Measurements from ENCODE around the gene FOLR3.
"Not testable (repeated sequence)": the region's sequence is repeated elsewhere in the genome, so short reads cannot be mapped to it uniquely, and the experiment has no call there.

FOLR3 gene

GRCh38 chr11:72127923-72128322 lies 7.6 kb upstream of the FOLR3 start:
- H3K9ac ChIP-seq (ENCODE audit: low read length) = no peak overlapping the region
- no peak overlapping the region for H3K4me3 ChIP-seq (ENCODE audit: low read length)
- H3K27me3 ChIP-seq (ENCODE audit: control insufficient read depth, insufficient read depth, low read length) = no peaks in the 10 kb centered on the region
- H3K9me3 ChIP-seq (ENCODE audit: control insufficient read depth, low read length) = no peaks in the 10 kb centered on the region
- H3K36me3 ChIP-seq (ENCODE audit: control insufficient read depth, insufficient read depth, low read length) = no peaks in the 10 kb centered on the region
- no peaks in the 10 kb centered on the region for H3K4me1 ChIP-seq (ENCODE audit: control insufficient read depth, insufficient read depth, low read length)

DNA sequence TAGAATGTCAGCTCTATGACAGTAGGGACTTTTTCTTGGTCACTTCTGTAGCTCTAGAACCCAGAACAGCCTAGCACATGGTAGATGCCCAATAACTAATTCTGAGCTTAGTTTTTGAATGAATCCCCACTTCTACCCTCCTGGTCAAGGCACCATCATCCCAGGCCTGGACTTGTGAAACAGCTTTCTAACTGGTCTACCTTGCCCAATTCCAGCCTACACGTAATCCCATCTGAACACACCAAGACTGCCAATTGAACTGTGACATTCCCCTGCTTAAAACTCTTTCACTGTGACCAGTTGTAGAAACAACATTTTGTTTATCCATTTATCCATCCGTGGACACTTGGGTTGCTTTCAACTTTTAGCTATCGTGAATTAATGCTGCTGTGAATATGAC lies 6.1 kb upstream of the FOLR3 start:
- no peaks in the 10 kb centered on the region for H3K36me3 ChIP-seq (ENCODE audit: control insufficient read depth, insufficient read depth, low read length)
- no peak overlapping the region for H3K9ac ChIP-seq (ENCODE audit: low read length)
- no peaks in the 10 kb centered on the region for H3K27me3 ChIP-seq (ENCODE audit: control insufficient read depth, insufficient read depth, low read length)
- no peaks in the 10 kb centered on the region for H3K9me3 ChIP-seq (ENCODE audit: control insufficient read depth, low read length)
- no peak overlapping the region for H3K4me3 ChIP-seq (ENCODE audit: low read length)
- no peaks in the 10 kb centered on the region for H3K4me1 ChIP-seq (ENCODE audit: control insufficient read depth, insufficient read depth, low read length)

DNA sequence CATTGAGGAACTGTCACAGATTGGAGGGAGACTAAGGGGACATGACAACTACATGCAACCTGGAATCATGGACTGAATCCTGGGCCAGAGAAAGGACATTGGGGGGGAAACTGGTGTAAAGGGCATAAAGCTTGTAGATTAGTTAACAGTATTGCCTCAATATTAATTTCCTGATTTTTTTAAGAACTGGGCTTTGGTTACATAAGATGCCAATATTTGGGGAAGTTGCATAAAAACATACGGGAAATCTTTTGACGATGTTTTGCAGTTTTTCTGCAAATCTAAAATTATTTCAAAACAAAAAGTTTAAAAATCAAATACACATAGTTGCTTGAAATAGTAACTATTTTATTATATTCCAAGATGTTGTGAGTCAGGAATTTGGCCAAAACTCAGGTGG lies 2.9 kb upstream of the FOLR3 start:
- no peaks in the 10 kb centered on the region for H3K9me3 ChIP-seq (ENCODE audit: control insufficient read depth, low read length)
- H3K9ac ChIP-seq (ENCODE audit: low read length) = no peak overlapping the region
- no peaks in the 10 kb centered on the region for H3K36me3 ChIP-seq (ENCODE audit: control insufficient read depth, insufficient read depth, low read length)
- no peaks in the 10 kb centered on the region for H3K4me1 ChIP-seq (ENCODE audit: control insufficient read depth, insufficient read depth, low read length)
- no peak overlapping the region for H3K4me3 ChIP-seq (ENCODE audit: low read length)
- no peaks in the 10 kb centered on the region for H3K27me3 ChIP-seq (ENCODE audit: control insufficient read depth, insufficient read depth, low read length)

- H3K27me3 ChIP-seq (ENCODE audit: control insufficient read depth, insufficient read depth, low read length) = no peaks in the 10 kb centered on the region
- no peak overlapping the region for H3K4me3 ChIP-seq (ENCODE audit: low read length)
- no peak overlapping the region for H3K9ac ChIP-seq (ENCODE audit: low read length)
- H3K9me3 ChIP-seq (ENCODE audit: control insufficient read depth, low read length) = no peaks in the 10 kb centered on the region
- H3K36me3 ChIP-seq (ENCODE audit: control insufficient read depth, insufficient read depth, low read length) = no peaks in the 10 kb centered on the region
- no peaks in the 10 kb centered on the region for H3K4me1 ChIP-seq (ENCODE audit: control insufficient read depth, insufficient read depth, low read length)
Measured at GRCh38 chr11:72135891-72136683, 562 bp downstream of the FOLR3 start.

- Histone ChIP-seq H3K9me3 (ENCODE audit: control insufficient read depth, low read length) (no peaks in the 10 kb centered on the region), H3K4me1 (ENCODE audit: control insufficient read depth, insufficient read depth, low read length) (no peaks in the 10 kb centered on the region), H3K4me3 (ENCODE audit: low read length) (no peak overlapping the region), H3K36me3 (ENCODE audit: control insufficient read depth, insufficient read depth, low read length) (no peaks in the 10 kb centered on the region), H3K9ac (ENCODE audit: low read length) (no peak overlapping the region), H3K27me3 (ENCODE audit: control insufficient read depth, insufficient read depth, low read length) (no peaks in the 10 kb centered on the region)
Measured at GRCh38 chr11:72136684-72137262, 1.2 kb downstream of the FOLR3 start.

DNA sequence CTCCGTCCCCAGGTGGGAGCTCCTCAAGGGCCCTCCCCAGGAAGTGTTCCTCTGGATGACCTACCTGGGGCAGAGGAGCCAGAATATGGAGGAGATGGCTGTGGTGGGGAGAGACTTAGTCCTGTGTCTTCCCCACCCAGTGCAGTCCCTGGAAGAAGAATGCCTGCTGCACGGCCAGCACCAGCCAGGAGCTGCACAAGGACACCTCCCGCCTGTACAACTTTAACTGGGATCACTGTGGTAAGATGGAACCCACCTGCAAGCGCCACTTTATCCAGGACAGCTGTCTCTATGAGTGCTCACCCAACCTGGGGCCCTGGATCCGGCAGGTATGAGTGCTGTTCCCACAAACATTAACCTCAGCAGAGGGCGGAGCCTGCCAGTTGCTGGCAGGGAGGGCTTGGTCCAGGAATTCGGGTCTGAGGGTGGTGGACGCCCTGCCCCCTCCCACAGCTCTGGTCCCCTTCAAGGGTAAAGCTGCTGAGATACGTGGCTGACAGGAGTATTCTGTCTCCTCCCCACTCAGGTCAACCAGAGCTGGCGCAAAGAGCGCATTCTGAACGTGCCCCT lies 3.4 kb downstream of the FOLR3 start:
- Histone ChIP-seq H3K4me3 (ENCODE audit: low read length) (no peak overlapping the region), H3K4me1 (ENCODE audit: control insufficient read depth, insufficient read depth, low read length) (no peaks in the 10 kb centered on the region), H3K9me3 (ENCODE audit: control insufficient read depth, low read length) (no peaks in the 10 kb centered on the region), H3K36me3 (ENCODE audit: control insufficient read depth, insufficient read depth, low read length) (no peaks in the 10 kb centered on the region), H3K27me3 (ENCODE audit: control insufficient read depth, insufficient read depth, low read length) (no peaks in the 10 kb centered on the region), H3K9ac (ENCODE audit: low read length) (no peak overlapping the region)

- no peak overlapping the region for H3K4me3 ChIP-seq (ENCODE audit: low read length)
- no peaks in the 10 kb centered on the region for H3K27me3 ChIP-seq (ENCODE audit: control insufficient read depth, insufficient read depth, low read length)
- no peaks in the 10 kb centered on the region for H3K4me1 ChIP-seq (ENCODE audit: control insufficient read depth, insufficient read depth, low read length)
- no peaks in the 10 kb centered on the region for H3K9me3 ChIP-seq (ENCODE audit: control insufficient read depth, low read length)
- H3K9ac ChIP-seq (ENCODE audit: low read length) = no peak overlapping the region
- H3K36me3 ChIP-seq (ENCODE audit: control insufficient read depth, insufficient read depth, low read length) = no peaks in the 10 kb centered on the region
Measured at GRCh38 chr11:72139500-72139899, 4.0 kb downstream of the FOLR3 start.

- no peaks in the 10 kb centered on the region for H3K27me3 ChIP-seq (ENCODE audit: control insufficient read depth, insufficient read depth, low read length)
- no peaks in the 10 kb centered on the region for H3K4me1 ChIP-seq (ENCODE audit: control insufficient read depth, insufficient read depth, low read length)
- H3K4me3 ChIP-seq (ENCODE audit: low read length) = no peak overlapping the region
- no peaks in the 10 kb centered on the region for H3K9me3 ChIP-seq (ENCODE audit: control insufficient read depth, low read length)
- H3K9ac ChIP-seq (ENCODE audit: low read length) = no peak overlapping the region
- H3K36me3 ChIP-seq (ENCODE audit: control insufficient read depth, insufficient read depth, low read length) = no peaks in the 10 kb centered on the region
Measured at GRCh38 chr11:72140661-72141060, 5.1 kb downstream of the FOLR3 start.

GRCh38 chr11:72141066-72141465 lies 5.5 kb downstream of the FOLR3 start:
- H3K36me3 ChIP-seq (ENCODE audit: control insufficient read depth, insufficient read depth, low read length) = no peaks in the 10 kb centered on the region
- H3K27me3 ChIP-seq (ENCODE audit: control insufficient read depth, insufficient read depth, low read length) = no peaks in the 10 kb centered on the region
- no peaks in the 10 kb centered on the region for H3K4me1 ChIP-seq (ENCODE audit: control insufficient read depth, insufficient read depth, low read length)
- H3K4me3 ChIP-seq (ENCODE audit: low read length) = no peak overlapping the region
- H3K9me3 ChIP-seq (ENCODE audit: control insufficient read depth, low read length) = no peaks in the 10 kb centered on the region
- H3K9ac ChIP-seq (ENCODE audit: low read length) = no peak overlapping the region

- not testable (repeated sequence) for H3K27me3 ChIP-seq (ENCODE audit: control insufficient read depth, insufficient read depth, low read length); H3K4me3 ChIP-seq (ENCODE audit: low read length); H3K9ac ChIP-seq (ENCODE audit: low read length); H3K4me1 ChIP-seq (ENCODE audit: control insufficient read depth, insufficient read depth, low read length); H3K36me3 ChIP-seq (ENCODE audit: control insufficient read depth, insufficient read depth, low read length); H3K9me3 ChIP-seq (ENCODE audit: control insufficient read depth, low read length)
Measured at GRCh38 chr11:72142086-72142485, 6.6 kb downstream of the FOLR3 start.

- not testable (repeated sequence) for H3K36me3 ChIP-seq (ENCODE audit: control insufficient read depth, insufficient read depth, low read length); H3K4me3 ChIP-seq (ENCODE audit: low read length); H3K9ac ChIP-seq (ENCODE audit: low read length); H3K4me1 ChIP-seq (ENCODE audit: control insufficient read depth, insufficient read depth, low read length); H3K27me3 ChIP-seq (ENCODE audit: control insufficient read depth, insufficient read depth, low read length); H3K9me3 ChIP-seq (ENCODE audit: control insufficient read depth, low read length)
Measured at GRCh38 chr11:72142543-72142942, 7.0 kb downstream of the FOLR3 start.

GRCh38 chr11:72144807-72145565 lies 9.5 kb downstream of the FOLR3 start:
- H3K4me1 ChIP-seq (ENCODE audit: control insufficient read depth, insufficient read depth, low read length) = no peaks in the 10 kb centered on the region
- no peaks in the 10 kb centered on the region for H3K9me3 ChIP-seq (ENCODE audit: control insufficient read depth, low read length)
- no peaks in the 10 kb centered on the region for H3K27me3 ChIP-seq (ENCODE audit: control insufficient read depth, insufficient read depth, low read length)
- H3K4me3 ChIP-seq (ENCODE audit: low read length) = no peak overlapping the region
- no peak overlapping the region for H3K9ac ChIP-seq (ENCODE audit: low read length)
- no peaks in the 10 kb centered on the region for H3K36me3 ChIP-seq (ENCODE audit: control insufficient read depth, insufficient read depth, low read length)

All from mucosa of stomach (tissue), 1 donor.